ENCODE data around the gene SPTY2D1.
A peak's percentile ranks its signal among the peaks of the same experiment; 100 is the strongest.
"Not testable (repeated sequence)": the region's sequence is repeated elsewhere in the genome, so short reads cannot be mapped to it uniquely, and the experiment has no call there.

Gene SPTY2D1, protein sequence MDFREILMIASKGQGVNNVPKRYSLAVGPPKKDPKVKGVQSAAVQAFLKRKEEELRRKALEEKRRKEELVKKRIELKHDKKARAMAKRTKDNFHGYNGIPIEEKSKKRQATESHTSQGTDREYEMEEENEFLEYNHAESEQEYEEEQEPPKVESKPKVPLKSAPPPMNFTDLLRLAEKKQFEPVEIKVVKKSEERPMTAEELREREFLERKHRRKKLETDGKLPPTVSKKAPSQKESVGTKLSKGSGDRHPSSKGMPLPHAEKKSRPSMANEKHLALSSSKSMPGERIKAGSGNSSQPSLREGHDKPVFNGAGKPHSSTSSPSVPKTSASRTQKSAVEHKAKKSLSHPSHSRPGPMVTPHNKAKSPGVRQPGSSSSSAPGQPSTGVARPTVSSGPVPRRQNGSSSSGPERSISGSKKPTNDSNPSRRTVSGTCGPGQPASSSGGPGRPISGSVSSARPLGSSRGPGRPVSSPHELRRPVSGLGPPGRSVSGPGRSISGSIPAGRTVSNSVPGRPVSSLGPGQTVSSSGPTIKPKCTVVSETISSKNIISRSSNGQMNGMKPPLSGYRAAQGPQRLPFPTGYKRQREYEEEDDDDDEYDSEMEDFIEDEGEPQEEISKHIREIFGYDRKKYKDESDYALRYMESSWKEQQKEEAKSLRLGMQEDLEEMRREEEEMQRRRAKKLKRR

GRCh38 chr11:18634140-18635032, at the start of gene SPTY2D1:
Gene SPTY2D1 (minus strand): TSS chr11:18634342. CDS start chr11:18634257, 85 bp downstream.
- DNase-seq = peak; percentile 94

- DNase-seq = no peak
Measured at GRCh38 chr11:18682466-18682865, 48.3 kb upstream of the SPTY2D1 start.

GRCh38 chr11:18681949-18682348, 47.8 kb upstream of the SPTY2D1 start:
- not testable (repeated sequence) for DNase-seq

DNA sequence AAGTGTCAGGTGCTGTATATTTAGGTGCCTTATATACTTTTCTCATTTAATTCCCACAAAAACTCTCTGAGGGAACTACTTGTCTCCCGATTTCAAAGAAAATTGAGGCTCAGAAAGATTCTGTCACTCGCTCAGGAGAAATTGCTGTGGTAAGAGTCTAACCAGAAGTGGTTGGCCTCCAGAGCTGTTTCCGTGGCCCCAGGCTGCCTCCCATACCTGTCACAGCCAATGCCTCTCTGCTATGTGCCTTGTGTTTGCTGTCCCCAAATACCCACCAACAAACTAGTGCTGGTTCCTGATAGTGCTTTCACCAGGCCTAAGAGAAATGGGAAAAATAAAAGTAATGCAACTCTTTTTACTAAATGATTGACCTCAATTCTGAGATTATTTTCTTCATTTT, 43.4 kb upstream of the SPTY2D1 start:
- DNase-seq = no peak

DNA sequence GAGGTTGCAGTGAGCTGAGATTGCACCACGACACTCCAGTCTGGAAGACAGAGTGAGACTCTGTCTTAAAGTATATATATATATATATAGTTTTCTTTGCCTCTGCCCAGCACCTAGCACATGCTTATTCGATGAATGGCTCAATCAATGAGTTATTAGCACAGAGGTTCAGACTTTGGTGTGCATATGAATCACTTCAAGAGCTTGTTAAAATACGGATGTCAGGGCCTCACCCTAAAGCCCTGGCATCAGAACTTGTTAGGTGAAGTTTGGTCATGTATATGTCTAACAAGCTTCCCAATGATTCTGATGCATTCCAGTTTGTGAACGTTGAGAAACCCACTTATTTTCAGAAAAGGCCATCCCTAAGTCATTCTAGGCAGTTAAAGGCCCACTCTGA, 42.7 kb upstream of the SPTY2D1 start:
- DNase-seq = no peak

DNA sequence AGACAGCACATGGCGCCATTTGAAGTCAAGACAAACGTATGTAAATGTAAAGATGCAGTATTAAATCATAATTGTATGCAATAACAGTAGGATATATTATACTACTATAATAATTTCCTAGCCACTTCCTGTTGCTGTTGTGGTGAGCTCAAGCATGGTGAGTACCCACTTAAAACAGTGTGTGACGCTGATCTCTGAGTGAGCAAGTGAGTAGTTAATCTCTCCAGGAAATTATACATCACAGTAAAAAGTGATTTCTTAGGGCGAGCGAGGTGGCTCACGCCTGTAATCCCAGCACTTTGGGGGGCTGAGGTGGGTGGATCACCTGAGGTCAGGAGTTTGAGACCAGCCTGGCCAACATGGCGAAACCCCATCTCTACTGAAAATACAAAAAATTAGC, 38.1 kb upstream of the SPTY2D1 start:
- DNase-seq = not testable (repeated sequence)

DNA sequence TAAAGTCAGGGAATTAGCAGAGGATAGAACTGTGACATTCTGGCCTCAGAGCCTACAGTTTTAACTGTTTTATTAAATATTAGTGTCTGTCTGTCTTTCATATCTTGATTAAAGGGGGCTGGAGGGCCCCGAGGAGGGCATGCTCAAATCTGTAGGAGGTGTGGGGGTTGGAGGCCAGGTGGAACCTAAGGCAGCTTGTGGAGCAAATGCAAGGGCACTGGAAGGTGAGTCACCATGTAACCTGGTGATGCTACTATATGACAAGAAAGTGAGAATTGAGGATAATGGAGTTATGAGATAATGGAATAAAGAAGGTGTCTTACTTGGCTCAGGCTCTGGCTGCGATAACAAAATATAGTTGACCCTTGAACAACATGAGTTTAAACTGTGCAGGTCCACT, 37.1 kb upstream of the SPTY2D1 start:
- DNase-seq = no peak

DNA sequence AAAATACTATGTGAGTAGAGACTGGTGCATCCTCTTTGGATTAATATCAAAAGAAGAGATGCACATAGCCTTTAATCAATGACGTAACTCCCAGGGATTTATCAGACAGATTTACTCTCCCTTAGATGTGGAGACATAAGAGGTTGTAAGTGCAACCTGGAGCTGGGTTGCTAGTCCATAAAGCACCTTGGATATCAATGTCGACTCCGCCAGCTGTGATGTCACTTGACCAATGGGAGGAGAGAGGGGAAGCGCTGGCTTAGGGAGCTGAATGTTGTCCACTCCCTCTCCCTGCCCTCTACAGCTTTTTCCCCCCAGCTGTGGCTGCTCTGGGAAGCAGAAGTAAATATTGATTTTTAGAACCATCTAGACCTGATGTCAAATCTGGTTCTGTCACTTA, 35.6 kb upstream of the SPTY2D1 start:
- DNase-seq = no peak

DNA sequence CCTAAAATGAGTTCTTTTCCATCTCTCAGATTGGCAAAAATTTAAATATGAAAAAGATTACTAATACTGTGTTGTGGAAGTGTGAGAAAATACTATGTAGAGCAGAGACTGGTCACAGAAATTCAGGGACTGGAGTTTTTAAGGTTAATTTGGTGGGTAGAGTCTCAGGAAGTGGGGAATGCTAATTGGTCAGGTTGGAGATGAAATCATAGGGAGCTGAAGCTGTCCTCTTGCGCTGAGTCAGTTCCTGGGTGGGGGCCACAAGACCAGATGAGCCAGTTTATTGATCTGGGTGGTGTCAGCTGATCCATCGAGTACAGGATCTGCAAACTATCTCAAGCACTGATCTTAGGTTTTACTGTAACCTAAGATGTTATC, 35.1 kb upstream of the SPTY2D1 start:
- DNase-seq = no peak

DNA sequence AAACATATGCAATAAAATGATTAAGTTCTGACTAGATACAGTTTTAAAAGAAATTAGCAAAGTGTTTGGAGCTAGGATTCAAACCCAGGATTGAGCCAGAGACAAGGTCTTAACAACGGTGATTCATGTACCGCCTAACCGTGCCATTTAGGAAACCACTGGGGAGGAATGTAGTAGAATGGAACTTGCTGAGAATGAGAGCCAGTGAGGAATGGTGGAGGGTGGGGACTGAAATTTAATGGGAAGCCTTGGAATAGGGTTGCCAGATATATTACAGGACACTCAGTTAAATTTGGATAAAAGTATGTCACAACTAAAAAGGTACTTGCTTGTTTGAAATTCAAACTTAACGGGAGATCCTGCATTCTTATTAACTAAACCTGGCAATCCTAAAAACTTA, 34.0 kb upstream of the SPTY2D1 start:
- DNase-seq = no peak

DNA sequence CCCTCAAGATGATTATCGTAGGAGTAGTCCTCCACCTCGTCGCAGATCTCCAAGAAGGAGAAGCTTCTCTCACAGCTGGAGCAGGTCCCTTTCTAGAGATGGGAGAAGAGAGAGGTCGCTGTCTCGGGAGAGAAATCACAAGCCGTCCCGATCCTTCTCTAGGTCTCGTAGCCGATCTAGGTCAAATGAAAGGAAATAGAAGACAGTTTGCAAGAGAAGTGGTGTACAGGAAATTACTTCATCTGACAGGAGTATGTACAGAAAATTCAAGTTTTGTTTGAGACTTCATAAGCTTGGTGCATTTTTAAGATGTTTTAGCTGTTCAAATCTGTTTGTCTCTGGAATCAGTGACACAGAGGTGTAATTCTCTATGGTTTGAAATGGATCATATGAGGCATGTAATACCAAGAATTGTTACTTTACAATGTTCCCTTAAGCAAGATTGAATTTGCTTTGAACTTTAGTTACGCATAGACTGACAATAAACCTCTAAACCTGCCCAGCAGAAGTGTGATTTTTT, 31.3 kb upstream of the SPTY2D1 start:
- not testable (repeated sequence) for DNase-seq

GRCh38 chr11:18657673-18658072, 23.5 kb upstream of the SPTY2D1 start:
- no peak for DNase-seq

DNA sequence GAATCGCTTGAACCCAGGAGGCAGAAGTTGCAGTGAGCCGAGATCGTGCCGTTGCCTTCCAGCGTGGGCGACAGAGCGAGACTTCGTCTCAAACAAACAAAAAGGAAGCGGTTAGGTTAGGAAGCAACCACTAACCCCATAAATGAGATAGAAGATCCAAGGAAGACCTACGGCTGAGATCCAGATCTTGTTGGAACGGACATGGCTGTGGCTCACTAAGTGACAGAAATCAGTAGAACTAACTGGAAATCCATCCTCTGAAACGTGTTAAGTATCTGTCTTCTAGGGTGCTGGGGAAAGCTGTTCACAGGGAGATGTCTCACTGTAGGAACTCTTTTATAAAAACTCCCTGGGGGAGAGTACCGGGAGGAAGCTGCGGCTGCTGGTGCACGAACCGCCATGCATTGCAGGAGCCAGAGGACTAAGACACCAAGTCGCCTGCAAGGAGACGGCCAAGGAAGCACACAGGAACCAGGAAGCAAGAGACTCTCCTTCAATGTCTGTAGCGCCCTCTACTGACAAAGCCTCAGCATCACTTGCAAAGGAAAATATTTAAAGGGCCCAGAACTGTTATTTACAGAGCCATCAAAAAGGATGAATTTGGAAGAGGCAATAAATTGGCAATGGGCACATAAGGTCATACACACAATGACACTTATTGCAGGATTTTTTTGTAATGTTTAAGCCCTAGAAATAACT, 16.9 kb upstream of the SPTY2D1 start:
- DNase-seq = no peak

- DNase-seq = no peak
Measured at GRCh38 chr11:18650353-18650752, 16.2 kb upstream of the SPTY2D1 start.

GRCh38 chr11:18643034-18643433, 8.9 kb upstream of the SPTY2D1 start:
- DNase-seq = not testable (repeated sequence)

- DNase-seq = no peak
Measured at GRCh38 chr11:18641677-18642076, 7.5 kb upstream of the SPTY2D1 start.

- no peak for DNase-seq
Measured at GRCh38 chr11:18633256-18634139, 644 bp downstream of the SPTY2D1 start.

DNA sequence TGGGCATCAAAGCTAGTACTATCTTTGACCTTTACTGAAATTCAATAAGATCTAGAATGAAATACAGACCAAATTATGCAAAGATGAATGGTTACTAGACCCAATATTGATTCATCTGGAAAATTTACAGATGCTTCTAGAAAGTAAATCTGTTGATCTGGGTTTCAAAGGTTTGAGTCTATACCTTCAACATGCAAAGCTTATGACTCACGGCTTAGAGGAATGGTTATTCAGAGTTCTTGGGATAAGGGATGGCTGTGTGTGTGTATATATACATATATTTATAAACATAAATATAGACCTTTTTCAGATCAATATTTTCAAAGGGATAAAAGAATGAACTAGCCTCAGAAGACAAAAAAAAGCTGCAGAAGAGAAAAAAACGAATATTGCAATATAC, 1.3 kb downstream of the SPTY2D1 start:
- DNase-seq = no peak

DNA sequence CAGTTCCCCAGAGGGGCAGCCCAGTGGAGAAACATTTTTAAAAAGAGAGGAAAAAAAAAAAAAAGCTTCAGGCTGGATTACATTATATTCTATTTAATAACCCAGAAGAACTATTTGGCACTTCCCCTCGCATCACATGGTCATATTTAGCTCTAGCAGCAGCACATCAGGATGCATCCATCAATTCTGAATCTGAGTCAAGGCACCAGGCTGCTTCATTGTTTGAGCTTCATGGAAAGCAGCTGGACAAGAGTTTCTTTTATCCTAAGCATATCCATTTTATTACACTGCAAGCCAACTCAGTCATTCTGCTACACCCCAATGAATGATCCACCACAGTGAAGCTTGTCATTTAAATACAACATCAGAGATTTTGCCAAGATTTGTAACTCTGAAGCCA, 10.0 kb downstream of the SPTY2D1 start:
- DNase-seq = no peak

GRCh38 chr11:18623707-18624106, 10.4 kb downstream of the SPTY2D1 start:
- DNase-seq = no peak

GRCh38 chr11:18618342-18619025, 15.7 kb downstream of the SPTY2D1 start:
- no peak for DNase-seq
